Vagina (tissue), 2 donors: ENCODE results near the gene IFNA17.

Experiments
- POLR2A ChIP-seq, 2 donors: fragments of 450-650 bp; IDR thresholded peaks; one replicate each; pipeline ENCODE4 v1.6.1; 2017; ENCODE audit warnings: antibody characterized with exemption in 2 of 2, mild to moderate bottlenecking in 2 of 2, moderate library complexity in 2 of 2
- POLR2AphosphoS5 ChIP-seq, 2 donors: sonication (generic); formaldehyde crosslinking; IDR thresholded peaks; one replicate each; pipeline ENCODE4 v1.9.0; 2017; ENCODE audit warnings: antibody characterized with exemption in 2 of 2, mild to moderate bottlenecking in 2 of 2, low read depth in 1 of 2; ENCODE audit not compliant: insufficient read depth in 1 of 2
- TF ChIP-seq, protein P1 (sequence below), 3 experiments: fragments of 450-650 bp in 2 of 3; fragments of 200-600 bp in 1 of 3; sonication (generic) in 1 of 3; IDR thresholded peaks; one replicate each; pipeline ENCODE4 v1.5.1; 2017 to 2019; ENCODE audit warnings: antibody characterized with exemption in 3 of 3, mild to moderate bottlenecking in 2 of 3, moderate library complexity in 2 of 3

- TF ChIP-seq, protein P1, sequence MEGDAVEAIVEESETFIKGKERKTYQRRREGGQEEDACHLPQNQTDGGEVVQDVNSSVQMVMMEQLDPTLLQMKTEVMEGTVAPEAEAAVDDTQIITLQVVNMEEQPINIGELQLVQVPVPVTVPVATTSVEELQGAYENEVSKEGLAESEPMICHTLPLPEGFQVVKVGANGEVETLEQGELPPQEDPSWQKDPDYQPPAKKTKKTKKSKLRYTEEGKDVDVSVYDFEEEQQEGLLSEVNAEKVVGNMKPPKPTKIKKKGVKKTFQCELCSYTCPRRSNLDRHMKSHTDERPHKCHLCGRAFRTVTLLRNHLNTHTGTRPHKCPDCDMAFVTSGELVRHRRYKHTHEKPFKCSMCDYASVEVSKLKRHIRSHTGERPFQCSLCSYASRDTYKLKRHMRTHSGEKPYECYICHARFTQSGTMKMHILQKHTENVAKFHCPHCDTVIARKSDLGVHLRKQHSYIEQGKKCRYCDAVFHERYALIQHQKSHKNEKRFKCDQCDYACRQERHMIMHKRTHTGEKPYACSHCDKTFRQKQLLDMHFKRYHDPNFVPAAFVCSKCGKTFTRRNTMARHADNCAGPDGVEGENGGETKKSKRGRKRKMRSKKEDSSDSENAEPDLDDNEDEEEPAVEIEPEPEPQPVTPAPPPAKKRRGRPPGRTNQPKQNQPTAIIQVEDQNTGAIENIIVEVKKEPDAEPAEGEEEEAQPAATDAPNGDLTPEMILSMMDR (IDR thresholded peaks at IDR 0.05) = no peak
- TF ChIP-seq POLR2A (IDR thresholded peaks at IDR 0.05) (no peak), POLR2AphosphoS5 (IDR thresholded peaks at IDR 0.05; ENCODE audit: insufficient read depth in 1 of 2, low read depth in 1 of 2) (no peak)
Measured at GRCh38 chr9:21233258-21233657, 5.2 kb upstream of the IFNA17 start.
